Dendritic cell treated with granulocyte-macrophage colony-stimulating factor and Interleukin-4, amounts not matched to agents 40 ng/mL and 50 ng/mL, for 4 days (primary cell): ENCODE results near the gene RHBDD2.
A peak's percentile ranks its signal among the peaks of the same experiment; 100 is the strongest.
"Not testable (repeated sequence)": the region's sequence is repeated elsewhere in the genome, so short reads cannot be mapped to it uniquely, and the experiment has no call there.

Source experiments
- H3K27ac Mint-ChIP-seq: one replicate; pipeline ENCODE4 v1.8.0; 2022; ENCODE audit warnings: mild to moderate bottlenecking, mixed read lengths
- H3K27me3 Mint-ChIP-seq: one replicate; pipeline ENCODE4 v1.8.0; 2022; ENCODE audit warnings: mild to moderate bottlenecking, mixed read lengths
- H3K36me3 Mint-ChIP-seq: one replicate; pipeline ENCODE4 v1.8.0; 2022; ENCODE audit warnings: low read depth, mixed read lengths
- H3K4me1 Mint-ChIP-seq: one replicate; pipeline ENCODE4 v1.8.0; 2022; ENCODE audit warnings: low read depth, mixed read lengths
- H3K4me3 Mint-ChIP-seq: one replicate; pipeline ENCODE4 v1.8.0; 2022; ENCODE audit warnings: mild to moderate bottlenecking, moderate library complexity, mixed read lengths
- H3K9me3 Mint-ChIP-seq: one replicate; pipeline ENCODE4 v1.8.0; 2022; ENCODE audit warnings: mixed read lengths
- intact Hi-C: fragments of 100-400 bp; cut with micrococcal nuclease; formaldehyde crosslinking; loops from one replicate; pipeline ENCODE4 v1.15.0; 2022

Gene RHBDD2

GRCh38 chr7:75878769-75879611, at the start of gene RHBDD2:
Gene RHBDD2, plus strand, starts transcription at chr7:75879034. Its CDS starts 49 bp downstream, at chr7:75879083.
- Mint-ChIP-seq H3K27ac (peak within 1 kb of the TSS; percentile 83), H3K36me3 (peaks cover 49% of the 10 kb centered on the region), H3K9me3 (no peaks in the 10 kb centered on the region), H3K4me1 (peaks cover 78% of the 10 kb centered on the region), H3K4me3 (peak within 1 kb of the TSS; percentile 95), H3K27me3 (no peaks in the 10 kb centered on the region)
- intact Hi-C loops = loop anchor here (5.0 kb wide), 2 partner anchors 38 to 82 kb away; partner anchors contain the start of gene POR

DNA sequence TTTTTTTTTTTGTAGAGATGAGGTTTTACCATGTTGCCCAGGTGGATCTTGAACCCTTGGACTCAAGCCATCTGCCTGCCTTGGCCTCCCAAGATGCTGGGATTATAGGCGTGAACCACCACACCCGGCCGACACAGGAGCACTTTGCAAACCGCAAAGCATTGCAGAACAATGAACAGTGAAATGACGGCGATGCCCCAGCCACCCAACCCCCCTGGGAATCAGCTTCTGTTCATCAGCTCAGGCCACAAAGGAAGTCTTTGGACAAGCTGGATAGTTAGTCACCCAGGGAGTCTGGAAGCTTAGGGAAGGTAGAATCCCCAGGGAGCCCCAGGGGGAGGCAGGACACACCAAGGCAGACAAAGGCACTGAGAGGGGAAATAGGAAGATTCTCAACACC, 49.2 kb upstream of the RHBDD2 start:
- intact Hi-C loops, H3K36me3 Mint-ChIP-seq, H3K9me3 Mint-ChIP-seq, H3K4me3 Mint-ChIP-seq: not testable (repeated sequence)
- peaks cover 37% of the 10 kb centered on the region for H3K27me3 Mint-ChIP-seq
- H3K4me1 Mint-ChIP-seq = peaks cover 54% of the 10 kb centered on the region
- peak overlapping the region; percentile 42 for H3K27ac Mint-ChIP-seq

DNA sequence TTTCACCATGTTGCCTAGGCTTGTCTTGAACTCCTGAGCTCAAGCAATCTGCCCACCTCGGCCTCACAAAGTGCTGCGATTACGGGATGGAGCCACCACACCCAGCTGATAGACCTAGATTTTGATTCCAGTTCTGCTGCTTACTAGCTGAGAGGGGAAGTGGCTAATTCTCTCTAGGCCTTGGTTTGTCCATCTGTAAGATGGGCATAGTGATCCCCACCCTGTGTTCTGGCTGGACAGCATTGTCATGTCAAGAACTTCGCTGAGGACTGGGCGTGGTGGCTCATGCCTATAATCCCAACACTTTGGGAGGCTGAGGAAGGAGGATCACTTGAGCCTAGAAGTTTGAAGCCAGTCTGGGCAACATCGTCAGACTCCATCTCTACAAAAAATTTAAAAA, 47.9 kb upstream of the RHBDD2 start:
- H3K27ac Mint-ChIP-seq = peak overlapping the region; percentile 42
- H3K4me1 Mint-ChIP-seq = peaks cover 64% of the 10 kb centered on the region
- intact Hi-C loops = no loop called here
- no peak overlapping the region for H3K4me3 Mint-ChIP-seq
- no peaks in the 10 kb centered on the region for H3K9me3 Mint-ChIP-seq
- H3K27me3 Mint-ChIP-seq = peaks cover 38% of the 10 kb centered on the region
- peaks cover 6% of the 10 kb centered on the region for H3K36me3 Mint-ChIP-seq

GRCh38 chr7:75833662-75834061, 45.2 kb upstream of the RHBDD2 start:
- H3K9me3 Mint-ChIP-seq, H3K36me3 Mint-ChIP-seq, intact Hi-C loops, H3K4me3 Mint-ChIP-seq: not testable (repeated sequence)
- Mint-ChIP-seq H3K27ac (peak overlapping the region; percentile 37), H3K4me1 (peaks cover 70% of the 10 kb centered on the region), H3K27me3 (peaks cover 30% of the 10 kb centered on the region)

GRCh38 chr7:75835688-75836285, 43.0 kb upstream of the RHBDD2 start:
- peak overlapping the region; percentile 72 for H3K27ac Mint-ChIP-seq
- peaks cover 71% of the 10 kb centered on the region for H3K4me1 Mint-ChIP-seq
- peaks cover 7% of the 10 kb centered on the region for H3K36me3 Mint-ChIP-seq
- H3K4me3 Mint-ChIP-seq = no peak overlapping the region
- no peaks in the 10 kb centered on the region for H3K9me3 Mint-ChIP-seq
- peaks cover 23% of the 10 kb centered on the region for H3K27me3 Mint-ChIP-seq
- intact Hi-C loops = no loop called here

- Mint-ChIP-seq H3K4me1 (peaks cover 78% of the 10 kb centered on the region), H3K36me3 (peaks cover 7% of the 10 kb centered on the region), H3K9me3 (no peaks in the 10 kb centered on the region), H3K27me3 (peaks cover 21% of the 10 kb centered on the region), H3K27ac (peak overlapping the region; percentile 85), H3K4me3 (no peak overlapping the region)
- intact Hi-C loops = no loop called here
These were observed 42.0 kb upstream of the RHBDD2 start for GRCh38 chr7:75836798-75837197.

DNA sequence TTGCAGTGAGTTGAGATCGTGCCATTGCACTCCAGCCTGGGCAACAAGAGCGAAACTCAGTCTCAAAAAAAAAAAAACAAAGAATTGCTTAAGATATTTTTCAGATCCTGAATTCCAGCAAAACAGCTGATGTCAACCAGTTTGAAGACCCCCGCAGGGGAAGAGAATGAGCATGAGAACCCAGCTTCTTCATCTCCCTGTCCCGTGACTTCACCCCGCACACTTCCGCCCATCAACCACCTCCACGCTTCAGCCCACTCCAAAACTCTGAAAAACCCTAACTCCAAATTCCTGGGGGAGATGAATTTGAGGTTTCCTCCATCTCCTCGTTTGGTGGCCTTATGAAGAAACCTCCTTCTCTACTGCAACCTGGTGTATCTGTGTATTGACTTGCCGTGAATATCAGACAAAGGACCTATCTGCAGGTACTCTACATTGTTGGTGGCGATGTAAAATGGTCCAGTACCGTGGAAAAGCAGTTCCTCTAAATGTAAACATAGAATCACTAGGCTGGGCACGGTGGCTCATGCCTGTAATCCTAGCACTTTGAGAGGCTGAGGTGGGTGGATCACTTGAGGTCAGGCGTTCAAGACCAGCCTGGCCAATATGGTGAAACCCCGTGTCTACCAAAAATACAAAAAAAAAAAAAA, 40.4 kb upstream of the RHBDD2 start:
- H3K4me3 Mint-ChIP-seq, H3K9me3 Mint-ChIP-seq, intact Hi-C loops, H3K27me3 Mint-ChIP-seq: not testable (repeated sequence)
- H3K4me1 Mint-ChIP-seq = peaks cover 79% of the 10 kb centered on the region
- peaks cover 11% of the 10 kb centered on the region for H3K36me3 Mint-ChIP-seq
- H3K27ac Mint-ChIP-seq = peak overlapping the region; percentile 85

DNA sequence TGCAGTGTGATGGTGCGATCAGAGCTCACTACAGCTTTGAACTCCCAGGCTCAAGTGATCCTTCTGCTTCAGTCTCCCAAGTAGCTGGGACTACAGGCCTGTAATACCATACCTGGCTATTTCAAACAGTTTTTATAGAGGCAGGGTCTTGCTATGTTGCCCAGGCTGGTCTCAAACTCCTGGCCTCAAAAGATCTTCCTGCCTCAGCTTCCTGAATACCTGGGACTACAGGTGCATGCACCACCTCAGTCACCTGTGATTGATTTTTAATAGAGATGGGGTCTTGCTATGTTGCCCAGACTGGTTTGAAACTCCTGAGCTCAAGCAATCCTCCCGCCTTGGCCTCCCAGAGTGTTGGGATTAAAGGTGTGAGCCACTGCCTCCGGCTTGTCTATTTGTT, 38.8 kb upstream of the RHBDD2 start:
- H3K4me1 Mint-ChIP-seq = peaks cover 81% of the 10 kb centered on the region
- peak overlapping the region; percentile 42 for H3K27ac Mint-ChIP-seq
- H3K36me3 Mint-ChIP-seq = peaks cover 11% of the 10 kb centered on the region
- no peak overlapping the region for H3K4me3 Mint-ChIP-seq
- intact Hi-C loops = loop anchor here (10.0 kb wide), 1 partner anchor 45 kb away; no protein-coding TSS in a partner anchor
- no peaks in the 10 kb centered on the region for H3K9me3 Mint-ChIP-seq
- H3K27me3 Mint-ChIP-seq = peaks cover 3% of the 10 kb centered on the region

- H3K4me3 Mint-ChIP-seq = peak overlapping the region; percentile 71
- peak overlapping the region; percentile 95 for H3K27ac Mint-ChIP-seq
- intact Hi-C loops = loop anchor here (2.0 to 10.0 kb wide), 2 partner anchors 14 to 48 kb away; no protein-coding TSS in a partner anchor
These were observed 35.9 kb upstream of the RHBDD2 start for GRCh38 chr7:75842836-75843446.

DNA sequence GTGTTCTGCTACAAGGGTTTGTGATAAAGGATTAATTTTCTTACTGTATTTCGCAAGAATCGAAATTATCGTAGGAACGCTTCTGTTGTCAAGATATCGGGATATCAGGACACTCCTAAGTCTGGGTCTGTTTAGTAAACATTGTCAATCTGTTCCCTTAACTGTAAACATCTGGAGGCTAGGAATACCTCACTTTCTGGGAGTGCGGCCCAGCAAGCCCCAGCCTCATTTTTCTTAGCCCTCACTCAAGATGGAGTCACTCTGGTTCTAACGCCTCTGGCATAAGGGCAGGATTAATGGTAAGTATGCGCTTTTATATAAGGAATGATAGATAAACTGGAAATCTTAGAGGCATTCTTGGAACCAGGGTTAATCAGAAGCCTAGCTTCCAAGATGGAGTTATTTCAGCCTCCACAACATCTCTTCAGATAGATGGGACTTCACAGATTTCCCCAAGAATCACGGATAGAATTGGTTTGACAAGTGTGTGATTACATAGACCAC, 35.2 kb upstream of the RHBDD2 start:
- Mint-ChIP-seq H3K9me3 (no peaks in the 10 kb centered on the region), H3K27ac (peak overlapping the region; percentile 95), H3K27me3 (no peaks in the 10 kb centered on the region), H3K4me1 (peaks cover 76% of the 10 kb centered on the region), H3K4me3 (peak overlapping the region; percentile 71), H3K36me3 (peaks cover 28% of the 10 kb centered on the region)
- intact Hi-C loops = loop anchor here (2.0 to 10.0 kb wide), 2 partner anchors 13 to 49 kb away; no protein-coding TSS in a partner anchor

More at GRCh38 chr7:75842836-75843446, 35.9 kb upstream of the RHBDD2 start:
- Mint-ChIP-seq H3K27me3 (no peaks in the 10 kb centered on the region), H3K4me1 (peaks cover 76% of the 10 kb centered on the region), H3K36me3 (peaks cover 24% of the 10 kb centered on the region), H3K9me3 (no peaks in the 10 kb centered on the region)

- H3K4me3 Mint-ChIP-seq = peak overlapping the region; percentile 23
- no peaks in the 10 kb centered on the region for H3K9me3 Mint-ChIP-seq
- H3K27ac Mint-ChIP-seq = peak overlapping the region; percentile 95
- H3K4me1 Mint-ChIP-seq = peaks cover 79% of the 10 kb centered on the region
- H3K36me3 Mint-ChIP-seq = peaks cover 33% of the 10 kb centered on the region
- no peaks in the 10 kb centered on the region for H3K27me3 Mint-ChIP-seq
- intact Hi-C loops = loop anchor here (10.0 kb wide), 1 partner anchor 49 kb away; no protein-coding TSS in a partner anchor
These were observed 34.7 kb upstream of the RHBDD2 start for GRCh38 chr7:75844158-75844557.

DNA sequence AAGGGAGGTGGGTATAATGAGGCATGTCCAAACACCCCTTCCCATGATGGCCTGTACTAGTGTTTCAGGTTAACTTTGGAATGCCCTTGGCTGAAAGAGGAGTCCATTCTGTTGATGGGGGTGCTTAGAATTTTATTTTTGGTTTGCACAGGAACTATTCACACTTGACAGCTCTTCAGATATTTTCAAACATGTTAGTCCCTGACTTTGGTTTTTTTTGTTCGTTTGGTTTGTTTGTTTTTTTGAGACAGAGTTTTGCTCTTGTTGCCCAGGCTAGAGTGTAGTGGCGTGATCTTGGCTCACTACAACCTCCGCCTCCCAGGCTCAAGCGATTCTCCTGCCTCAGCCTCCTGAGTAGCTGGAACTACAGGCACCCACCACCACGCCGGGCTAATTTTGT, 33.7 kb upstream of the RHBDD2 start:
- intact Hi-C loops = loop anchor here (10.0 kb wide), 1 partner anchor 50 kb away; no protein-coding TSS in a partner anchor
- Mint-ChIP-seq H3K36me3 (peaks cover 33% of the 10 kb centered on the region), H3K4me3 (peak overlapping the region; percentile 45), H3K4me1 (peaks cover 83% of the 10 kb centered on the region), H3K27ac (peak overlapping the region; percentile 53)
- not testable (repeated sequence) for H3K27me3 Mint-ChIP-seq, H3K9me3 Mint-ChIP-seq

DNA sequence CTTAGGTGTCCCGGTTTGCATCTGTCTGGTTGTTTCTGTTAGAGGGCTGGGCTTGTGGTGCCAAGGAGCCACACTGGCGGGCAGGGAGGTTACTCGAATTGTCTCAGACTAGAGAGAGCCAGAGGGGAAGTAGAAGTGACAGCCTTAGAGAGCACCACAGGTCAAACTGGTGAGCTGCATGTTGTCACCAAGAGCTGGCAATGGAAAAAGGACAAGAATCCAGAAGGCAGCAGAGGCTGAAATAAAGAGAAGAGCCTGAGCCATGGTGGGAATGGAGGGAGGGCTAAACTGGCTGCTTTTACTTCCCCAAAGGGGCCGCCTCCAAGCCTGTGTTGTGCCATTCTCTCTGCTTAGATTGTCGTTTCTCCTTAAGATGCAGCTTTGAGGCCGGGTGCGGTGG, 31.1 kb upstream of the RHBDD2 start:
- intact Hi-C loops = loop anchor here (10.0 kb wide), 1 partner anchor 53 kb away; no protein-coding TSS in a partner anchor
- Mint-ChIP-seq H3K36me3 (peaks cover 46% of the 10 kb centered on the region), H3K27ac (peak overlapping the region; percentile 81), H3K4me3 (peak overlapping the region; percentile 55), H3K4me1 (peaks cover 72% of the 10 kb centered on the region), H3K27me3 (no peaks in the 10 kb centered on the region), H3K9me3 (no peaks in the 10 kb centered on the region)
